Hematopoietic multipotent progenitor cell treated with erythropoietin and hydrocortisone succinate and interleukin-3 and kit ligand, for 15 days (in vitro differentiated cells): Measurements from ENCODE around the gene NCAM1.
"Not testable (repeated sequence)": the region's sequence is repeated elsewhere in the genome, so short reads cannot be mapped to it uniquely, and the experiment has no call there.

Experiments
- DNase-seq: peaks from one replicate; pipeline ENCODE4 v3.0.0-alpha.2; 2015; ENCODE audit warnings: low spot score

The NCAM1 gene

GRCh38 chr11:113021111-113021510, 59.9 kb downstream of the NCAM1 start:
- no peak for DNase-seq

DNA sequence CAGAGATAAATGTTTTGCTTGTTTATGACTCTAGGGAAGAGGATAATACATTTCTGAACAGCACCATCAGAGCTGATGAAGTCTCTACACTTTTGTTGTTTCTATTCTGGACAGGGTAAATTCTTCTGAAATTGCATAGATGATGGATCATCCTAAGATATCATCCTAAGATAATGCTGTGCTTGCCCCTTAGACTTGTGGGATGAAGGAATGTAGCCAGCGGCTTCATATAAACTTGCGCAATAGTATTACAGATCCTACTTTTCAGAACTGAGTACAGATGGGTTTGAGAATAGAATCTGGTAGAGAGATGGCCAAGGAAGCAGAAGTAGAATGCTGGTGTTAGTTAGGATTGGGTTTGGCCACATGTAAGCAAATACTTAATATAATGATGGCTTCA, 61.0 kb downstream of the NCAM1 start:
- DNase-seq: no peak

- DNase-seq: no peak
Measured at GRCh38 chr11:113023228-113023627, 62.0 kb downstream of the NCAM1 start.

- no peak for DNase-seq
Measured at GRCh38 chr11:113023986-113024385, 62.8 kb downstream of the NCAM1 start.

- DNase-seq: no peak
Measured at GRCh38 chr11:113026778-113027177, 65.6 kb downstream of the NCAM1 start.

DNA sequence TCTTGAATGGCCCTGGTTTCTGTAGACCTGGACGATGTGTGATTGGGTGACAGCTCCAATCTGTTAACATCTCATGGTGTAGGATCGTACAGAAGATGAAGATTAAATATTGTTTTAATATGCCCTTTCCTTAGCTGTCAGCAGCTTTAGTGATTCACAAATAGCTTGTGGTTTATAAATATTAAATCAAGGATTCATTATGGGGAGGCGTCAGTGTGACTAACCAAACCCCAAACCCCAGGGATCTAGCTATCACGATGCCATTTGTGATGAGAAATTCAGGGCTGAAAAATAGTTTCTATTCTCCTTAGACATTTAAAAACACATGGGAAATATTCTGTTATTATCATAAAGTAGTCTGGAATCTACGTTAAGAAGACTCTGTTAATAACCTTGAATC, 73.4 kb downstream of the NCAM1 start:
- no peak for DNase-seq

DNA sequence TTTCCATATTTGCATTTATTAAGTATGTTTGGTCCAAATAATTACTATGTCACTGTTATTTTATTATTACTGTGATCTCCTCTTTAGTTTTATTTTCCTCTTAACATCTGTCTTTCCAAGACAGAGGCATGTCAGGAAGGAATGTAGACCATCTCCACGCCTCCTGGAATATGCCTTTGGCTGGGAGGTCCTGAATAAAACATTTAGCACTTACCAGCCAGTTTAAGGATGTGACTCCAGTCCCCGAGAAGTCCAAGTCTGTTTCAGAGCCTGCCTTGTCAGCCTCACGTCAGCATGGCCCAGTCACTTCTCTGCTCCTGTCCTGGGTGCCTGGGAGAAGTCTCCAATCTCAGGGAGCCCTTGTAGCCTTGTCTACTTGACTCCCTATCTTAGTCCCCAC, 74.5 kb downstream of the NCAM1 start:
- DNase-seq: no peak

- no peak for DNase-seq
Measured at GRCh38 chr11:113043698-113044097, 82.5 kb downstream of the NCAM1 start.

GRCh38 chr11:113045146-113045545, 83.9 kb downstream of the NCAM1 start:
- no peak for DNase-seq

GRCh38 chr11:113046866-113047265, 85.6 kb downstream of the NCAM1 start:
- DNase-seq: no peak

- DNase-seq: no peak
Measured at GRCh38 chr11:113048820-113049768, 87.9 kb downstream of the NCAM1 start.

DNA sequence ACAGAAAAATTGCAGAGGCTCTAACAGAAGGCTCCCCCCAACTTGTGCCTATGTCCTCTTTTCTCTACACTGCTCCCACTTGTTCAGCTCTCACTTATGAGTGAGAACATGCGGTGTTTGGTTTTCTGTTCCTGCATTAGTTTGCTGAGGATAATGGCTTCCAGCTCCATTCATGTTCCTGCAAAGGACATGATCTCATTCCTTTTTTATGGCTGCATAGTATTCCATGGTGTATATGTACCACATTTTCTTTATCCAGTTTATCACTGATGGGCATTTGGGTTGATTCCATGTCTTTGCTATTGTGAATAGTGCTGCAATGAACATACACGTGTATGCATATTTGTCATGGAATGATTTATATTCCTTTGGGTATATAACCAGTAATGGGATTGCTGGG, 91.8 kb downstream of the NCAM1 start:
- not testable (repeated sequence) for DNase-seq

- DNase-seq: no peak
Measured at GRCh38 chr11:113057038-113057437, 95.8 kb downstream of the NCAM1 start.

DNA sequence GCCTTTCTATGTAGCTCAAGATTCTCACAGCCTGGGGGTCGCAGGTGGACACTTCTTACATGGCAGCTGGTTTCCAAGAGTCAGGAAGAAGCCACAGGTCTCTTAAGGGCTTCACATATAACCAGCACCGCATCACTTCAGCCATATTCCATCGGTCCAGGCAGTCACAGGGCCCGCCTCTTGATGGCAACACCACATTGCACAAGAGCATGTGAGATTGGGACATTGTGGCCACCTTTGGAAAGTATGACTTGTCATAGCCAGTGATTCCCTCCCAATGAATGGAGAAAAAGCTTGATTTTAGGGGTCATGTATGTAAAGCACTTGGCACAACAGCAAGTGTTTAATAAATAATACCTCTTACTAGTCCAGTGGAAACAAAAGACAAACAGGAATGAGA, 98.3 kb downstream of the NCAM1 start:
- DNase-seq: no peak

- no peak for DNase-seq
Measured at GRCh38 chr11:113065330-113065729, 104.1 kb downstream of the NCAM1 start.

DNA sequence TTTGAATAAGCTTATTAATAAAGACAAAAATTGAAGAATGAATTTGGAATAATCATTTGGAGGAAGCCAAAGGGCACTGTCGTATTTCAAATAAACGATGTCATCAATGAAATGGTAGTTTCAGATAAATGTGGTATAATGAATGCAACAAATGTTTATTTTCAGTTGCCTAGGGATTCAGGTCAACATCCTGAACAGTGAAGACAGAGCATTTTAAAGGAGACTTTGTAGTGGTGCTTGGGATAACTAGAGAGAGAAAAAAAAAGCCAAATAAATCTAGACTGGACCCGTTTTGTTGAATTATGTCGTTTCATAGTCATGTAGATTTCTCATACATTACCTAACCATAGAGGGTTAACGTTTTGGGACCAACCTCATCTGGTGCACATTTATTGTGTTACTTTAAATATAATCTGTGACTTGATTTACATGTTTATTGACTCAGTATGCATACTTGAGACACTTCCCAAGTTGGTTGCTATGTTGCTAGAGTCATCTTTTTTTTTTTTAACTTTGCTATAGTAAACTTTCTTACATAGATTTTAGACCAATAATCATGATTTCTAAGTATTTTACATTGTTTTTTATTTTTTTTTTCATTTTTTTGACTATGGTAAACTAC, 111.1 kb downstream of the NCAM1 start:
- DNase-seq: no peak

GRCh38 chr11:113073290-113073953, 112.2 kb downstream of the NCAM1 start:
- DNase-seq: no peak

DNA sequence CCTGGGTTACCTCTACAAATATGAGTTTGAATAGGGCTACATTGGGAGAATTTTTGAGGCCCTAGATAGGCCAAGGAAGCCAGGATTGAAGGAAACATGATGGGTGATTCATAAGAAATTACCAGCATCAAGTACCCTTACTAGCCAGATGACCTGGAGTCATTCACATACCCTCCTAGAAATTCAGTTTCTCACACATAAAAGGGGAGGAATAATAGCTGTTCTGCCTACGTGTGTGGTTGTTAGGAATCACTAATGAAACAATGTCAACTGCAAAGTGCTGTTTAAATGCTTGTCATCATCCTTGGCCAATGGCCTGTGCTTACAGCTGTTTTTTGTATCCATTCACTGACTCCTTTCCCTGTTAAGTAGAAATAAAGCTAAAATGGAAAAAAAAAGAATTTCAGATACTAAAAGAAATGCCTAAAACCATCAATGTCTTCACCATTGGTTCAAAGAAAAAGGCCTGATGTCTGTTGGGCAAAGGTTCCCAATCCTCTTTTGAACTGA, 114.4 kb downstream of the NCAM1 start:
- no peak for DNase-seq

DNA sequence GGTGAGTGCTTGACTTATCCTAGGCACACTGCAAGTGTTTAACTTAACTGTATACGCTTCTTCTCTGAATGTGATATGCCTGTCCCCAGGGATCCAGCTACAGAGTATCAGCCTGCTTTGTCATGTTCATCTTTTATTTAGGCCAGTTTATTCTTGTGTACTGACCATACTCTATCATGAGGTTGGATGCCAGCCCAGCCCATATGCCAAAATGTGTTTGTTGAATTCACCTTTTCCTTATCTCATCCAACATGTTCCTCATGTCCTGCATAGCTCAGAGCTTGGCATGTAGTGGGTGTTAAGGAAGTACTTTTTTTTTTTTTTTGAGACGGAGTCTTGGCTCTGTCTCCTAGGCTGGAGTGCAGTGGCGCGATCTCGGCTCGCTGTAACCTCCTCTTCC, 116.2 kb downstream of the NCAM1 start:
- no peak for DNase-seq

DNA sequence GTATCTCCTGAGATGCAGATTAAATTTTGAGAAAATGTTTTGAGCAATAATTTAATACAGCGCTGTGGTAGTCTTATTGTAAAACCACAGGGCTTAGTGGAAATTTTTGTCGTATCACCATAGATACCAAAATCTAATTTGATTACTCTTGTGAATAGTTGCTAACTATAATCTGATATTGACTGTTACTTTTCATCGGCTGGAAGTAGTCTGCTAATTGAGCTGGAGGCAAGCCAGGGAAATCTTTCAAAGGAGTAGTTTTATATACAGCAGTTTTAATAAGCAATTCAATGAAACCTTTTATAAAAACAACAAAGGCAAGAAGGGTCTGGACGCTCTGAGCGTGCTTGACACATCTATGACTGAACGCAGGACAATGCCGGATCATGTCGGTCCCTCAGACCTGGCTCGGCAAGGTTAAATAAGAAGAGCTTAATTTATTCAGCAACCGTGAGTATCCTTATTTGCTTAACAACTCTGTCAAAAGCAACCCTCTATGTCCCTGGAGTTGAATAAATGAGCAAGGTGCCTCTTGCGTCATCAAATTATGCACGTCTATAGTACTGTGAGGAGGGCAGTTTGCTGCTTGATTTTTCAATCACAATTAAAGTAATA, 121.2 kb downstream of the NCAM1 start:
- DNase-seq: no peak

DNA sequence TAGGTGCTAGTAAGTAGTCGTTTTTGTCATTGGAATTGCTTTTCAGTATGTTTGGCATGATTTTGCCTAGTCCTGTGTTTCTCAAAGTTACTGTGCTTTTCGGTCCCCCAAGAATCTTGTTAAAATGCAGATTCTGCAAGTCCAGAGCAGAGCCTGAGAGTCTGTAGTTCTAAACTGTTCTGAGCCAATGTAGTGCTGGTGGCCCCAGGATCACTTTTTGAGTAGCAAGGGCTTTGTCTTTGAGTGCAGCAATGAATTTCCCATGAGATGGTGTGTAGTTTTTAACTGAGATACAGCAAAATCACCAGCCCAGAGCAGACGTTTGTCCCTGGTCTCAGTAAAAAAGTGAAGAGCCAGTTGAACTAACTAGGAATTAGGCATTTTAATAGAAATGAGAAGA, 122.4 kb downstream of the NCAM1 start:
- DNase-seq: no peak

DNA sequence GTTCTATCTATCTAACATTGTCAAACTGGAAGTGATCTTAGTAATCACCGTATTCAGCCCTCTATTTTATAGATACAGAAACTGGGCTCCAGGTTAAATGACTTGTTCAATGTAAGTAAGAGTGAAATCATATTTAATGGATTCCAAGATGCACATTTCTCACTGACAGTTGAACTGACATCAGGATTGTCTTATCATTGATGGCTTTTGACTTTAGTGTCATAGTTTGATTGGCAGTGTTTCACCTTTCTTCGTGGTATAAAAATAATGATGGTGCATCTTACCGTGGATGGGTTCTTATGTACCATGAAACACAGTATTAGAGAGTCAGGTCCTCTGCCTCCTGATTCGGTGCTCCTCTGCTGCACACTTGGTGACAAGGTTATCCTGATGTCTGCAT, 123.1 kb downstream of the NCAM1 start:
- DNase-seq: no peak
